HFF-Myc (cell line): Measurements from ENCODE around the gene BCAS3.
A peak's percentile ranks its signal among the peaks of the same experiment; 100 is the strongest.

Experiments
- DNase-seq: peaks from one replicate; pipeline ENCODE4 v3.0.0-alpha.2; 2011; ENCODE audit warnings: low read depth; ENCODE audit errors: extremely low read depth
- H3K4me3 ChIP-seq: replicated peaks from 2 replicates; pipeline ENCODE4 v1.5.1; 2011; ENCODE audit warnings: low read depth, mild to moderate bottlenecking, control low read depth, low read length
- CTCF ChIP-seq: IDR thresholded peaks from 2 replicates; pipeline ENCODE4 v1.5.1; 2012; ENCODE audit warnings: mild to moderate bottlenecking, low read depth, low read length, control low read depth; ENCODE audit errors: missing control alignments

The BCAS3 gene

GRCh38 chr17:60720763-60721531 lies 43.3 kb downstream of the BCAS3 start:
- TF ChIP-seq CTCF: peak; percentile 83
- peak; percentile 49 for DNase-seq
- H3K4me3 ChIP-seq: no peak overlapping the region

- no peak overlapping the region for H3K4me3 ChIP-seq
- DNase-seq: no peak
- TF ChIP-seq CTCF: no peak
Observed at GRCh38 chr17:60724647-60725046, 47.0 kb downstream of the BCAS3 start.

- TF ChIP-seq CTCF: no peak
- DNase-seq: no peak
- H3K4me3 ChIP-seq: no peak overlapping the region
Observed at GRCh38 chr17:60729854-60730253, 52.2 kb downstream of the BCAS3 start.

GRCh38 chr17:60730273-60730672 lies 52.6 kb downstream of the BCAS3 start:
- no peak for TF ChIP-seq CTCF
- H3K4me3 ChIP-seq: no peak overlapping the region
- no peak for DNase-seq

- no peak for DNase-seq
- TF ChIP-seq CTCF: no peak
- no peak overlapping the region for H3K4me3 ChIP-seq
Observed at GRCh38 chr17:60738287-60738686, 60.6 kb downstream of the BCAS3 start.

GRCh38 chr17:60740584-60740983 lies 62.9 kb downstream of the BCAS3 start:
- no peak for DNase-seq
- TF ChIP-seq CTCF: no peak
- H3K4me3 ChIP-seq: no peak overlapping the region

- DNase-seq: no peak
- no peak for TF ChIP-seq CTCF
- H3K4me3 ChIP-seq: no peak overlapping the region
Observed at GRCh38 chr17:60741031-60741430, 63.4 kb downstream of the BCAS3 start.
